ENCODE measurements around the gene ARIH2.

DNA sequence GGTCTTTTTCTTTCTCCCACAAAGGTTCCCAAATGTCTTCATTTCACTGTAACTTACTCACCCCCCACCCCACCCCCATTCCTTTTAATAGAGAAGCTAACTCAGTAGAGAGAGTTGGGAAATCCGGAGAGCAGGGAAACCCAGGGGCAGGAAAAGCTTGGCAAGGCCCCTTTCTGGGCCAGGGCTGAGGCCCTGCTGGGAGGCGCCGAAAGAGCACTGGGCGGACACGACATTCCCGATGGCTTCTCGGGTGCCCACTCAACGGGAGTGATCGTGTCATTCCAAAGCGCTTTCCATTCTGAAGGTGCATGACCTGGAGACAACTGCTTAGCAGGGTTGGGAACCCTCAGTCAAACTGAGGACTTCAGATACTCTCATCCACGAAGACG is 101.3 kb downstream of the ARIH2 start:
- TF ChIP-seq, protein P1, sequence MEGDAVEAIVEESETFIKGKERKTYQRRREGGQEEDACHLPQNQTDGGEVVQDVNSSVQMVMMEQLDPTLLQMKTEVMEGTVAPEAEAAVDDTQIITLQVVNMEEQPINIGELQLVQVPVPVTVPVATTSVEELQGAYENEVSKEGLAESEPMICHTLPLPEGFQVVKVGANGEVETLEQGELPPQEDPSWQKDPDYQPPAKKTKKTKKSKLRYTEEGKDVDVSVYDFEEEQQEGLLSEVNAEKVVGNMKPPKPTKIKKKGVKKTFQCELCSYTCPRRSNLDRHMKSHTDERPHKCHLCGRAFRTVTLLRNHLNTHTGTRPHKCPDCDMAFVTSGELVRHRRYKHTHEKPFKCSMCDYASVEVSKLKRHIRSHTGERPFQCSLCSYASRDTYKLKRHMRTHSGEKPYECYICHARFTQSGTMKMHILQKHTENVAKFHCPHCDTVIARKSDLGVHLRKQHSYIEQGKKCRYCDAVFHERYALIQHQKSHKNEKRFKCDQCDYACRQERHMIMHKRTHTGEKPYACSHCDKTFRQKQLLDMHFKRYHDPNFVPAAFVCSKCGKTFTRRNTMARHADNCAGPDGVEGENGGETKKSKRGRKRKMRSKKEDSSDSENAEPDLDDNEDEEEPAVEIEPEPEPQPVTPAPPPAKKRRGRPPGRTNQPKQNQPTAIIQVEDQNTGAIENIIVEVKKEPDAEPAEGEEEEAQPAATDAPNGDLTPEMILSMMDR (IDR thresholded peaks at IDR 0.05), result no peak
- no peak for TF ChIP-seq POLR2AphosphoS5 (IDR thresholded peaks at IDR 0.05; ENCODE audit: insufficient read depth in 1 of 2, low read depth in 1 of 2)
- no peak for TF ChIP-seq POLR2A (IDR thresholded peaks at IDR 0.05)
